ENCODE results near the gene CHCHD3.

Gene CHCHD3

DNA sequence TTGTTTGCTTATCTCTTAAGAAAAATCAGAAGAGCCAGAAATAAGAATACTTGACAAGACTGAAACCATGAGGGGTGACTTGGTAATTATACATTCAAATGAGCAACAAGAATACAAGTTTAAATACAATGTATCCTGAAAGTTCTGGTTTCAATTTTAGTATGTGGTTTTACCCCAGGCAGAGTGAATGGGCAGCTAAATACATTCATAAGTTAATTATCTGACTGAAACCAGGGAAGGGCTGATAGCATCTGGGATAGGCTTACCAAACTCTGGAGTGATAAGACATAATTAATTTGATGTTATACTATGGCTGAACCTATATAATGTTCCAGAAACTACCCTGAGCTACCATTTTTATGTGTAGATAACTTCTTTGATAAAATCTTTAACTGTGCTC lies 253.4 kb downstream of the CHCHD3 start:
- H3K4me3 ChIP-seq (ENCODE audit: low read depth, low read length), result no peak overlapping the region

- H3K4me3 ChIP-seq (ENCODE audit: low read depth, low read length), result no peak overlapping the region
These were observed 255.7 kb downstream of the CHCHD3 start for GRCh38 chr7:132825932-132826835.

DNA sequence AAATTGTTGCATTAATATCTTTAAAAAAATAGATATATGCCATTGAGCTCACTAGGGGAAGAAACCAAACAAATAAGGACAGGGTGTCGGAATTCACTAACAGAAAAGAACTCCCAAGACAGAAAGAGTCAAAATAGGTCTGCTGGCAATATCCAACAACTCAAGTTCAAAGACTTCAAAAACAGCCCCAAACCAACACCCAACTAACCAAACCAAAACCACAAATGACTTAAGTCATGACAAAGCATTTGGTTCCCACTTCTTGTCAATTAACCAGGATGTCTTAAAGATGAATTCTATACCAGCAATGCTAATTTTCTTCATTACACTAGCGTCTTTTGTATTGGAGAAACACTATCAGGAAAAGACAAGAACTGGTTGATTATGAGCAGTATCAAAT lies 256.7 kb downstream of the CHCHD3 start:
- no peak overlapping the region for H3K4me3 ChIP-seq (ENCODE audit: low read depth, low read length)

- no peak overlapping the region for H3K4me3 ChIP-seq (ENCODE audit: low read depth, low read length)
These were observed 262.2 kb downstream of the CHCHD3 start for GRCh38 chr7:132819648-132820047.

GRCh38 chr7:132817949-132818348 lies 263.9 kb downstream of the CHCHD3 start:
- no peak overlapping the region for H3K4me3 ChIP-seq (ENCODE audit: low read depth, low read length)

DNA sequence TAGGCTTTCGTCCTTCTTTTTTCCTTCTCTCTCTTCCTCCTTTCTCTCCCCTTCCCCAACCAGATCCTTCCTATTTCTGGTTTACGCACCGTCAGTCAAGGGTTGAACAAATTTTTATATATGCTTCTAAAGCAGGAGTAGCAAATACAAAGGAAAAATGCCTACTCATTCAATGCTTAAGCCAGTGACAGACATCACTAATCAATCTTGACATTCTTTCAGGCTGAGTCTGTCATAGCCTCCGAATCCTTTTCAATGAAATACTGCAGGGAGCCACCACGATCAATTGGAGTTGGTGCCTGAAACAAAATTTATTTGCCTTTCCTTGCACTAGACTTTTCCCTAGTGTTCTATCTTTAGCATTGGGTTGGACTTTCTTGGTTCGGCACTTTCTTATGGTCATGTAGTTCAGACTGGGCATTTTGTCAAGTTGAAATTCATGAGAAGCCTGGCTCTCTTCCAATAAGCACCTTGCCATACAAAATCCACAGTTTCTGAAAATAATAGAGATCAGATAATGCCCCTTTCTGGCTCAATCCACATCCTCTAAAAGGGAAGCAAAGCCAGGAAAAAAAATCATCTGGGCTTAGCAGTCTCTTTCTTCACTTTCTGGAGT lies 266.1 kb downstream of the CHCHD3 start:
- no peak overlapping the region for H3K4me3 ChIP-seq (ENCODE audit: low read depth, low read length)

DNA sequence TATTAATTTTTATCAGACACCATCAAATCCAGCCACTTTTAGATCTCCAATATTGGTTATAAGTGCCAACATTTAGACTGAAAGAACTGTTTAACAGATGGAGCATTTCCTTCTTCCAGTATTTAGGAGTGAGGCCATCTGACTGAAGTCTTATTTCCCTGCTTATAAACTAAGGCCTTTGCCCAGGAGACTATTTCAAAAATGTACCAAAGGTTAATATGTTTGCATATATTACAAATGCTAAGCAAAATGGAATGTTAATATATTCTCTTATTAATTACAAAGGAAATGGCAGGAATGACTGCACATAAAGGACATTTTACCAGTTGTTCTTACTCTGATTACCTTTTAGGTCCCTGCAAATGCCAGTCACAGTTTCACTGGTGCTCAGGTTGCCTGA lies 266.8 kb downstream of the CHCHD3 start:
- H3K4me3 ChIP-seq (ENCODE audit: low read depth, low read length), result no peak overlapping the region

DNA sequence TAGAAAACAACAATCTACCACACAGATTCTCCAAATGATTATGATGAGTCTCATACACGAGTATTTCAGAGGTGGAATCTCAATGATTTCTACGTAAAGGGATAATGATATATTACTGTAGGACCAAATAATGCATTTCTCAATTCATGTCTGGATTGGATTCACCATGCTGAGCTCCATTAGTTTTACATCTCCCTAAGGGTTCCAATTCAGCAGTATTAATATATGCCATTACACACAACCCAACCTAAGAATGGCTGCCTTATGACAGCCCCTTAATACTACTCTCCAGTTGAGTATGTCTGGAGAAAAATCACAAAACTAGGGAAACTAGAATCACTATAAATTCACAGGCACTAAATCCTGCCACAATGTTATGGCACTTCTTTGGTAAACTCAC lies 271.3 kb downstream of the CHCHD3 start:
- H3K4me3 ChIP-seq (ENCODE audit: low read depth, low read length), result no peak overlapping the region

DNA sequence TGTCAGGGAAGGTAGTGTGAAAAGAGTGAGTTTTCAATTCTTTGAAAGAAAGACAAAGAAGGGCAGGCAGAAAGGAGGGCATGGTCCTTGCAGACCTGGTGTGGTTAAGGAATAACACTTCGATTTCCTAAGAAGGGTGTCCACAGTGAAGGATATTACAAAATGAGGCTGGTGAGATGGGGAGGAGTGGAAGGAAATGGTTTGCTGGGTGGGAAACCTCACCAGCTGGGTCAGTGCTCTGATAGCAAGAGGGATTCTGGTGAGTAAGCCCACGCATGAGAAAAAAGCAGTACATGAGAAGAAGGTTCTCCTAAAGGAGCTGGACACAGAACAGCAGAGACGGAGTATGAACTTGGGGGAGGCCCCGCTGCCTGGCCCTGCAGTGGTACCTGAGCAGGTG lies 275.1 kb downstream of the CHCHD3 start:
- H3K4me3 ChIP-seq (ENCODE audit: low read depth, low read length), result no peak overlapping the region

DNA sequence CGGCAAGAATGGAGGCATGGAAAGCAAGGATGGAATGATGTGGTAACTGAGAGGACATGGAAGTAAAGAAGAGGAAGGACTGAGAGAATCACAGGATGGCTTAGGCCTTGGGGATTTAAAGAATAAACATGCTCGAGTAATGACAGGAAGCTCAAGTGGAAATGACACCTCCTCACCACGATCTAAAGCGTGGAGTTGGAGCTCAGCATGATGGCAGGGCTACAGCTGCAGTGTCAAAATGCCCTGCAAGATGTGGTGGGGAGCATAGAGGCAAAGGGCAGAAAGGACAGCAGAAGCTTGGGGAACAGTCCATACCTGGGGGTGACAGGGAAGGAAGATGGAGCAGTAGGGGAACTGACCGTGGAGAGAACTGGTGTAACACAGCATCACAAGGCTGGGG lies 276.1 kb downstream of the CHCHD3 start:
- H3K4me3 ChIP-seq (ENCODE audit: low read depth, low read length), result no peak overlapping the region

DNA sequence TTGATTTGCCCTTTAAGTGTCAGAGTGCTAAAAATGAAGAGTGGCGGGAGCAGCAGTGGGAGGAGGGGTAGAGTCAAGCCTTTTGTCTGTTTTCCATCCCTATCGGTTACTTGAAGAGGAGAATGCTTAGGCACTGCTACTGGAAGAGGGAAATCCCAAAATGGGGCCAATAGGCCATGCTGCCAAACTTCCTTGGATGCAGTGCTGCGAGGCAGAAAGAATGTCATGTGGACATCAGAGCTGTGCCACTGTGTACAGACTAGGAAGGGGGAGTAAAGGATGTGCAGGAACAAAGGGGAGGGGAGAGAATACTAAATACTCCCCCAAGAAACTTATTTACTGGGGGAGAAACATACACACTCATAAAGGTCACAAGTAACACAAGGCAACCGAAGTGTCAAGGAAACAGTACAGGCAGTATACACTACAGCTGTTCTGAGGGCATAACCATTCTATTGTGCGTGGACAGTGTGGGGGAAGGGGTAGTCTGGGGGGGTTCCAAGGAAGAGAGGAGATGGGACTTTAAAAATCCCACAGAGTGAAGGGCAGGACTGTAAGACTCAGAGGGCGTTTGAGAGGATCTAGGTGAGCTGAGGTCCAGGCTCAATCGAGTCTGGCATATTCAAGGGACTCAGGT lies 276.9 kb downstream of the CHCHD3 start:
- H3K4me3 ChIP-seq (ENCODE audit: low read depth, low read length), result no peak overlapping the region

GRCh38 chr7:132800522-132800921 lies 281.4 kb downstream of the CHCHD3 start:
- H3K4me3 ChIP-seq (ENCODE audit: low read depth, low read length), result no peak overlapping the region

DNA sequence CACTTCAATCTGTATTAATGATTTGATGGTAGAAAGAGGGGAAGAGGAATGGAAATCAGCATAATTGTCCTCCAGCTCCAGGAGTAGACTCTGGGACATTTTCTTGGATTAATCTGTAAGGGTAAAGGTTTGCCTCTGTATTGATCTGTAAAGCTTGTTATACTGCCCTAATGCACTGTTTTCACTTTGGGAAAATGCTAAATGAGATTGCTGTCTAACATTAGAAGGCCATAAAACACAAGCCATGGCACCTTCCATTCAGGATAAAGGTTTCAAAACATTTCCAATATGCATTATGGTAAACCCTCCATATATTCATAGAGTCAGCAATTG lies 282.8 kb downstream of the CHCHD3 start:
- H3K4me3 ChIP-seq (ENCODE audit: low read depth, low read length), result no peak overlapping the region

DNA sequence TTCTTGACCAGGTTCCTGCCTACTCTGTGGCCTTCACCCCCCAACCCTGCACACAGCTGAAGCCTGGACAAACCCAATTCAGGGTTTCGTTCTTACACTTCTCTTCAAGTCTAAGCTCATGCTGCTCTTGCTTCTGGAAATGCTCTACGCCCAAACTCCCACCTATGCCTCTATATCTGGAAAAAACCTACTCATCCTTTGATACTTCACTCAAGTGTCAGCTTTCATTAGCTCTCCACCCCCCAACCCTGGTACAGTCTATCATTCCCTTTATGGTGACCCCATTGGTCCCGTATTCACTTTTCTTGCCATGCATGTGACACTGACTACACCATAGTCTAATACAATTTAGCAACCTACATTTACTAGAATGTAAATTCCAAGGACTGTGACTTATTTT lies 284.7 kb downstream of the CHCHD3 start:
- H3K4me3 ChIP-seq (ENCODE audit: low read depth, low read length), result no peak overlapping the region

- H3K4me3 ChIP-seq (ENCODE audit: low read depth, low read length), result no peak overlapping the region
These were observed 288.4 kb downstream of the CHCHD3 start for GRCh38 chr7:132793474-132793873.

GRCh38 chr7:132791036-132791435 lies 290.9 kb downstream of the CHCHD3 start:
- no peak overlapping the region for H3K4me3 ChIP-seq (ENCODE audit: low read depth, low read length)

DNA sequence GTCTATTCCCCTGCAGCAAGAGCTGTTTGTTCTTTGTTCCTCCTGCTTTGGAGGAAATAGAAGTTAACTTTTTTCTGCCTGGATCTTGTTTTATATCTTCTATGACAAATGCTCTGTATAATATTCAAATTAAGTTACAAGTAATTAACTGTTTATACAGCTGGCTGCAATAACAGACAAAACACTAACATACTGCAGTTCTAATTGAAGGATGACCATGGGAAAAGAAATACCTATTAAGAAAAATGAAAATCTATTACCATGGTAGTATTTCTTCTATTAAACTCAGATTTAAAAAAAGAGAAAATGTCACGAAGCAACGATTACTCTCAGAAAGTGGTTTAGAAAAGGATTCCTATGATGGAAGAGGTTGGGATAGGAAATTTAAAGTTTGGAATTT lies 291.8 kb downstream of the CHCHD3 start:
- H3K4me3 ChIP-seq (ENCODE audit: low read depth, low read length), result no peak overlapping the region

DNA sequence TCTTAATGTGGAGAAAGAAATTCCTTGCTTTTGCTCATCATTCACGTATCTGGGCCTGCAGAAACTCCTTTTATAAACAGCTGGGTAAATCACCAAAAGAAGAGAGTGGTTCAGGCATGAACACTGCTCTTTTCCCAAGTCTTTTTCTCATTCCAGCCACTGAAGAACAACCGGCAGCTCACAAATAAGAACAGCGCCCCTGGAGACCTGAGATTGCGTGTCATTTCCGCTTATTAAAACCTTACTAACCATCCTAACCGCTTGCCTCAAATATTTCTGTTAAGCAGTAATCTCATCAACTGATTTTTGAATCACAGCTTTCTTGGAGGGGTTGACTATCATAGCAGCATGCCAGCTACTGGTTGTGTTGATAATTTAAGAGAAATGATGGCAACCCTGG lies 292.6 kb downstream of the CHCHD3 start:
- H3K4me3 ChIP-seq (ENCODE audit: low read depth, low read length), result no peak overlapping the region

DNA sequence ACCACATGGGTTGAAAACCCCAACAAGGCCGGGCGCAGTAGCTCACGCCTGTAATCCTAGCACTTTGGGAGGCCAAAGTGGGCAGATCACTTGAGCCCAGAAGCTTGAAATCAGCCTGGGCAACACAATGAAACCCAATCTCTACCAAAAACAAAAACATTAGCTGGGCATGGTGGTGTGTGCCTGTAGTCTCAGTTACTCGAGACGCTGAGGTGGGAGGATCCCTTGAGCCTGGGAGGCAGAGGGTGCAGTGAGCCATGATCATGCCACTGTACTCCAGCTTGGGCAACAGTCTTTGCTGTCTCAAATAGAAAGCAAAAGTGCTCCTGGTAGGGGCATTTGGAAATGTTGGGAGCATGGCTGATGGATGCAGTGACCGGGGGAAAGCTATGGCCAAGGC lies 296.0 kb downstream of the CHCHD3 start:
- H3K4me3 ChIP-seq (ENCODE audit: low read depth, low read length), result no peak overlapping the region

GRCh38 chr7:132784406-132784805 lies 297.5 kb downstream of the CHCHD3 start:
- no peak overlapping the region for H3K4me3 ChIP-seq (ENCODE audit: low read depth, low read length)

DNA sequence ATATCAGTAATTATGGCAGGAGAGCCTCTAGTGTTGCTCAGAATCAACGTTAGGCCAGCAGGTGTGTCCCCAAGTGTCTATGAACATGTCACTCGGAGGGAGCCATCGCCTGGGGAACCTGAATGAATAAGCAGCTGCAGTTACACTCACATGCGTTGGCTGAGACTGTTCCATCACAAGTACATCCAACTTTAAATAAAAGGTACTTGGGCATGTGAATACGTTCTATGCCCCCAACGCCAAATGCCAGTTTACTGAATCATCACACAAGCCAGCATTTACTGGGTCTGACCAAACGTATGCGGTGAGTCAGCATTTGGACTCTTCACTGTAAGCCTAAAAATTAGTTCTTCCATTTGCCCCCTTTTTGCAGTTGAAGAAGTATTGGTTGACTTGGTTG lies 298.1 kb downstream of the CHCHD3 start:
- no peak overlapping the region for H3K4me3 ChIP-seq (ENCODE audit: low read depth, low read length)

Data from iPS-11a (cell line).